Skin epidermis (tissue), 12 donors: ENCODE measurements around the gene EXOSC3.

Experiments
- H3K27ac ChIP-seq, 21 experiments: fragments of 200-600 bp; sonication (generic) in 11 of 21; one replicate each; pipeline ENCODE4 v1.5.0; 2020; ENCODE audit warnings: mild to moderate bottlenecking in 3 of 21, inconsistent platforms in 2 of 21, moderate library complexity in 2 of 21
- H3K4me3 ChIP-seq, 7 experiments: fragments of 200-600 bp; sonication (generic) in 2 of 7; one replicate each; pipeline ENCODE4 v1.5.0; 2020; ENCODE audit warnings: inconsistent platforms in 2 of 7, mild to moderate bottlenecking in 2 of 7, moderate library complexity in 1 of 7

Gene EXOSC3

DNA sequence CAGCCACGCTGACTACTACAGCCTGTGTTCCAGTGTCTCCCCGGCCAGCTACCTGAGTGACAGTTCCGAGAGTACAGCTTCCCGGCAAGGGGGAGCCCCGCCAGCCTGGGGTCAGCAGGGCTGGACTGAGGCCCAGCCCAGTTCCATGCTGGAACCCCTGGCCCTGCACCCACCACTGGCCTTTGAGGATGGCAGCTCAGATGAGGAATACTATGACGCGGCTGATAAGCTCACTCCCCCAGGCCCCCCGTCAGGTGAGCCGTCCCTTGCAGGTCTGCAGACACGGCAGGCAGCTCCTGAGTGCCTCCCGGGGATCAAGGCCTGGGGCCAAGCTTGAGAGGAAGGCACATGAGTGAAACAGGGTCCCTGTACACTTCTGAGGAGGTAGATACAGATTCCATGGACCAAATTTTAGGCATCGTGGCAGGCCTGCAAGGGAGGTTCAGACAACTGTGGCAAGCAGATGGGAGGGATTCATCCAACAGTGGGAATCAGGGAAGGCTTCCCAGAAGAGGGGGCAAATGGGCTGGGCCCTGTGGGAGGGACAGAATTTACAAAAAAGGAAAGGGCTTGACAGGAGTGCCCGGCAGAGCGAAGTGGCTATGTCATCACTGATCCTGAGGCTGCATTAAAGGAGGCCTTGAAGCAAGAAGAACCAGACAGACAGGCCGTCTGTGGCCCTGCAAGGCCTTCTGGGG, 44.1 kb downstream of the EXOSC3 start:
- H3K4me3 ChIP-seq: no peak overlapping the region
- no peak overlapping the region for H3K27ac ChIP-seq

- Histone ChIP-seq H3K4me3 (no peak overlapping the region), H3K27ac (no peak overlapping the region)
Observed at GRCh38 chr9:37740128-37740527, 44.7 kb downstream of the EXOSC3 start.

DNA sequence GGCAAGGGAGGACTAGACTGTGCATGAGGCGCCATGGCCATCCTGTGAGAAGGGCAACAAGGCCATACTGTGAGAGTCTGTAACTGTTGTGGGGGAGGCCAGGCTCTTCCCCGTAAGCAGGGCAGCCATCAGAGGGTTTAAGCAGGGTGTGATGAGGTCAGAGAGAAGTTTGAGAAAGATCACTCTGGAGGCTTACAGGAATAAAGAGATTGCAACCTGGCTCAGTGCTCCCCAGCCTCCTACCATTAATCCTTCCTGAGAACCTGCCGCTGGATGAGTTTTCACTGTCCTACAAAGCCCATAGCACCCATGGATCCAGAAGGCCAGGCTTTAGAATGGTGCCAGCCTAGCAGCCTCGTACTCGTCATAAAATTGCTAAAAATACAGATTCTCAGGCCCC, 45.6 kb downstream of the EXOSC3 start:
- H3K27ac ChIP-seq: no peak overlapping the region

GRCh38 chr9:37732952-37733351, 51.9 kb downstream of the EXOSC3 start:
- H3K4me3 ChIP-seq: no peak overlapping the region
- H3K27ac ChIP-seq: no peak overlapping the region

More for the DNA sequence above, 45.6 kb downstream of the EXOSC3 start:
- no peak overlapping the region for H3K4me3 ChIP-seq

DNA sequence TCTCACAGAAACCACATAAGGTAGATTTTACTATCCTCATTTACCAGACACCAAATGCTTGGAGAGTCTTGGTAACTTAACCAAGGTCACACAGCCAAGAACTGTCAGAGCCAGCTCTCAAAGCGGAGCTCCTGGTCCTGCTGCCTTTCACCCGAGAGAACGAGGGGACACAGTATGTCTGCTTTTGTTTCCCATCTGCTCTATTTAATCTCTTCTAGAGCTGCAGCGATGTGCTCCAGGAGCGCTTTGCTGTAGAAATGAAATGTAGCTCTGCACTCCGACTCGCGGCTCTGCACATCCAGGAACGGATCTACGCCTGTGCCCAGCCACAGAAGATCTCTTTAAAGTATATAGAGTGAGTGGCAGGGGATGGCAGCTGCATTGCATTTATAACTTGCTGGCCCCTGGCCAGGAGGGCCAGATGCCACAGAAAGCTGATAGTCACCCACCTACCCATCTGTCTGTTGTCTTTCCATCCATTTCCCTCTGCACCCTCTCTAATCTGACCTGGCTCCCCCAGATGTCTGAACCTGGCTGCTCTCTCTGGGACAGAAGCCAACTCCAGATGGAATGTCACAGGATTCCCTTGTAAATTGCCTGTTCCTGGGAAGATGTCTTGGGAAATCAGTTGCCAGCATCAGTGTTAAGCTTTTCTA, 52.6 kb downstream of the EXOSC3 start:
- no peak overlapping the region for H3K27ac ChIP-seq

GRCh38 chr9:37730839-37731238, 54.0 kb downstream of the EXOSC3 start:
- no peak overlapping the region for H3K27ac ChIP-seq
- H3K4me3 ChIP-seq: no peak overlapping the region

More for the DNA sequence above, 52.6 kb downstream of the EXOSC3 start:
- H3K4me3 ChIP-seq: no peak overlapping the region

- H3K4me3 ChIP-seq: no peak overlapping the region
- no peak overlapping the region for H3K27ac ChIP-seq
Observed at GRCh38 chr9:37730256-37730655, 54.6 kb downstream of the EXOSC3 start.
